Measurements from ENCODE around the gene PTPRG.

DNA sequence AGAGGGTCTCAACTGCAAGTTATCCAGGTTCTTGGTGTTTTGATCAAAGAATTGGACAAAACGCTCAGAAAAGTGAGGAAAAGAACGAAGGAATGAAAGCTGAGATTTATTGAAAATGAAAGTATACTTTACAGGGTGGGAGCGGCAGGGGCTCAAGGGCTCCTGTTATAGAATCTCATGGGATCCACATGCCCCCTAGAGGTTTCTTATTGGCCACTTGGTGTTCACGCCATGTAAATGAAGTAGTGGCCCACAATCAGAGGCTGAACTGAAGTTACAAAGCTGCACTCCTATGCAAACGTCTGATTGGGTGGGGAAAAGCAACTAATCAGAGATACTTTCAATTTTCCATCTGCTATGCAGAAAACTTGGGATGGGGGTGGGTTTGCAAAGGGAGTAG is 216.7 kb downstream of the PTPRG start:
- TF ChIP-seq, protein P1, sequence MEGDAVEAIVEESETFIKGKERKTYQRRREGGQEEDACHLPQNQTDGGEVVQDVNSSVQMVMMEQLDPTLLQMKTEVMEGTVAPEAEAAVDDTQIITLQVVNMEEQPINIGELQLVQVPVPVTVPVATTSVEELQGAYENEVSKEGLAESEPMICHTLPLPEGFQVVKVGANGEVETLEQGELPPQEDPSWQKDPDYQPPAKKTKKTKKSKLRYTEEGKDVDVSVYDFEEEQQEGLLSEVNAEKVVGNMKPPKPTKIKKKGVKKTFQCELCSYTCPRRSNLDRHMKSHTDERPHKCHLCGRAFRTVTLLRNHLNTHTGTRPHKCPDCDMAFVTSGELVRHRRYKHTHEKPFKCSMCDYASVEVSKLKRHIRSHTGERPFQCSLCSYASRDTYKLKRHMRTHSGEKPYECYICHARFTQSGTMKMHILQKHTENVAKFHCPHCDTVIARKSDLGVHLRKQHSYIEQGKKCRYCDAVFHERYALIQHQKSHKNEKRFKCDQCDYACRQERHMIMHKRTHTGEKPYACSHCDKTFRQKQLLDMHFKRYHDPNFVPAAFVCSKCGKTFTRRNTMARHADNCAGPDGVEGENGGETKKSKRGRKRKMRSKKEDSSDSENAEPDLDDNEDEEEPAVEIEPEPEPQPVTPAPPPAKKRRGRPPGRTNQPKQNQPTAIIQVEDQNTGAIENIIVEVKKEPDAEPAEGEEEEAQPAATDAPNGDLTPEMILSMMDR (IDR thresholded peaks at IDR 0.05), result no peak
- no peak for TF ChIP-seq POLR2A (IDR thresholded peaks at IDR 0.05)

Data from body of pancreas (tissue), 4 donors.